ENCODE results near the gene GLIS2.

GLIS2 gene

GRCh38 chr16:4354512-4355409 lies 38.9 kb downstream of the GLIS2 start:
- no peak for DNase-seq

- DNase-seq = no peak
These were observed 41.0 kb downstream of the GLIS2 start for GRCh38 chr16:4356820-4357219.

- DNase-seq = no peak
These were observed 42.4 kb downstream of the GLIS2 start for GRCh38 chr16:4358236-4358635.

GRCh38 chr16:4358831-4359561 lies 43.1 kb downstream of the GLIS2 start:
- peak; percentile 68 for DNase-seq

- no peak for DNase-seq
These were observed 44.0 kb downstream of the GLIS2 start for GRCh38 chr16:4359914-4360313.

- no peak for DNase-seq
These were observed 44.7 kb downstream of the GLIS2 start for GRCh38 chr16:4360538-4361021.

GRCh38 chr16:4361033-4361943 lies 45.4 kb downstream of the GLIS2 start:
- no peak for DNase-seq

- no peak for DNase-seq
These were observed 46.1 kb downstream of the GLIS2 start for GRCh38 chr16:4361944-4362311.

GRCh38 chr16:4362476-4363135 lies 46.7 kb downstream of the GLIS2 start:
- no peak for DNase-seq

- no peak for DNase-seq
These were observed 48.5 kb downstream of the GLIS2 start for GRCh38 chr16:4364196-4365013.

- no peak for DNase-seq
These were observed 49.1 kb downstream of the GLIS2 start for GRCh38 chr16:4365014-4365406.

- DNase-seq = no peak
These were observed 49.7 kb downstream of the GLIS2 start for GRCh38 chr16:4365615-4366014.

GRCh38 chr16:4366016-4366415 lies 50.1 kb downstream of the GLIS2 start:
- DNase-seq = no peak

- DNase-seq = no peak
These were observed 51.6 kb downstream of the GLIS2 start for GRCh38 chr16:4367393-4367856.

GRCh38 chr16:4369007-4369733 lies 53.3 kb downstream of the GLIS2 start:
- no peak for DNase-seq

GRCh38 chr16:4370151-4370550 lies 54.3 kb downstream of the GLIS2 start:
- no peak for DNase-seq

- DNase-seq = no peak
These were observed 54.9 kb downstream of the GLIS2 start for GRCh38 chr16:4370570-4371356.

GRCh38 chr16:4371357-4372000 lies 55.6 kb downstream of the GLIS2 start, which contains the start of gene VASN:
Gene VASN, plus strand, starts transcription at chr16:4371848. Its CDS starts 9,030 bp downstream, at chr16:4380878.
- DNase-seq = peak; percentile 72

- no peak for DNase-seq
These were observed 56.2 kb downstream of the GLIS2 start for GRCh38 chr16:4372001-4372577.

Data from stimulated activated CD4-positive, alpha-beta T cell treated with anti-CD3 and anti-CD28 coated beads, Interleukin-12 subunit alpha, Interleukin-12 subunit beta, amount 100 ng/mL, for 4 hours (primary cell).